GM18951 (cell line): ENCODE results near the gene THOC3.
"Not testable (repeated sequence)": the region's sequence is repeated elsewhere in the genome, so short reads cannot be mapped to it uniquely, and the experiment has no call there.

Experiments used
- POLR2A ChIP-seq: IDR thresholded peaks from 4 replicates; pipeline ENCODE4 v1.6.1; 2011; ENCODE audit warnings: mild to moderate bottlenecking; ENCODE audit not compliant: insufficient read length, insufficient read depth; ENCODE audit errors: extremely low read depth
- in situ Hi-C: fragments of 300-500 bp; cut with MboI; formaldehyde crosslinking; loops from one replicate; pipeline ENCODE4 v1.12.0; 2022; ENCODE audit warnings: low sequenced_read_pairs, mixed read lengths, inconsistent platforms; ENCODE audit not compliant: unreplicated experiment

The THOC3 gene

GRCh38 chr5:175948329-175949108 is 19.6 kb downstream of the THOC3 start:
- in situ Hi-C loops: not testable (repeated sequence)

- in situ Hi-C loops: not testable (repeated sequence)
Measured at GRCh38 chr5:175943253-175943652, 24.9 kb downstream of the THOC3 start.

GRCh38 chr5:175940632-175941031 is 27.5 kb downstream of the THOC3 start:
- in situ Hi-C loops: not testable (repeated sequence)

- in situ Hi-C loops: not testable (repeated sequence)
Measured at GRCh38 chr5:175938489-175938888, 29.6 kb downstream of the THOC3 start.

GRCh38 chr5:175928752-175929151 is 39.4 kb downstream of the THOC3 start:
- in situ Hi-C loops: loop anchor here (10.0 kb wide), 1 partner anchor 1986 kb away; no protein-coding TSS in a partner anchor

GRCh38 chr5:175925106-175925505 is 43.0 kb downstream of the THOC3 start:
- in situ Hi-C loops: loop anchor here (10.0 kb wide), 1 partner anchor 1990 kb away; no protein-coding TSS in a partner anchor

GRCh38 chr5:175922192-175922885 is 45.8 kb downstream of the THOC3 start:
- in situ Hi-C loops: loop anchor here (10.0 kb wide), 1 partner anchor 1992 kb away; no protein-coding TSS in a partner anchor
- TF ChIP-seq POLR2A: no peak

GRCh38 chr5:175921061-175921730 is 46.9 kb downstream of the THOC3 start:
- in situ Hi-C loops: loop anchor here (10.0 kb wide), 1 partner anchor 1994 kb away; no protein-coding TSS in a partner anchor
- no peak for TF ChIP-seq POLR2A

- no peak for TF ChIP-seq POLR2A
- in situ Hi-C loops: loop anchor here (10.0 kb wide), 1 partner anchor 1994 kb away; no protein-coding TSS in a partner anchor
Measured at GRCh38 chr5:175920231-175920811, 47.8 kb downstream of the THOC3 start.

- in situ Hi-C loops: not testable (repeated sequence)
Measured at GRCh38 chr5:175915066-175916037, 52.8 kb downstream of the THOC3 start.

- in situ Hi-C loops: not testable (repeated sequence)
Measured at GRCh38 chr5:175913835-175914672, 54.1 kb downstream of the THOC3 start.

GRCh38 chr5:175910072-175910471 is 58.0 kb downstream of the THOC3 start:
- in situ Hi-C loops: not testable (repeated sequence)
